Measurements from ENCODE around the gene MAT2A. TPM values are rescaled to one million over a fixed set of nuclear protein-coding genes. Genes with fewer than 3 reads are reported as not detected.

MAT2A gene
- total and polyA plus RNA-seq, 9 of the 15 experiments (the other 6 are each of a cell fraction or from before 2014, with no cell fraction given), result 130 to 1,027 (median 240) TPM

GRCh38 chr2:85584857-85585780, 46.2 kb downstream of the MAT2A start:
- Histone ChIP-seq H3K27ac (ENCODE audit: extremely low read depth, low read depth, low read length) (peak overlapping the region; percentile 81), H3K9me1 (ENCODE audit: control insufficient read depth, insufficient read depth, low read length) (peaks cover 11% of the 10 kb centered on the region), H3K9me3 (replicated peaks; ENCODE audit: control insufficient read depth, insufficient read depth, low read depth, low read length) (no peaks in the 10 kb centered on the region), H3K36me3 (ENCODE audit: control insufficient read depth, insufficient read depth, low read length) (peaks cover 40% of the 10 kb centered on the region; the same call in 2 of the 3 replicates), H4K20me1 (replicated peaks; ENCODE audit: control insufficient read depth, insufficient read depth, low read length) (no peaks in the 10 kb centered on the region), H3K79me2 (ENCODE audit: control insufficient read depth, insufficient read depth, low read length) (peaks cover 3% of the 10 kb centered on the region; the same call in 2 of the 3 replicates), H2AFZ (ENCODE audit: low read depth, low read length) (no peak overlapping the region), H3K4me2 (ENCODE audit: insufficient read depth, low read length) (peak overlapping the region; percentile 58), H3K9ac (ENCODE audit: insufficient read depth in 1 of 2, low read depth in 2 of 2, low read length in 2 of 2) (peak overlapping the region; percentile 56 to 74; a peak in 3 of 4 replicates), H3K27me3 (ENCODE audit: control insufficient read depth in 2 of 2, insufficient read depth in 2 of 2, low read length in 2 of 2) (no peaks in the 10 kb centered on the region), H3K4me1 (replicated peaks in 1 of 2; ENCODE audit: control insufficient read depth in 2 of 2, insufficient read depth in 2 of 2, low read length in 2 of 2) (peaks cover 36 to 45% of the 10 kb centered on the region in 2 experiments), H3K4me3 (no peak overlapping the region)
- CTCF ChIA-PET (ENCODE audit: low intra/inter-chr PET ratio), result no interaction called here
- FAIRE-seq, result peak; percentile 97
- 34% methylated on average over 9 of the region's 9 CpGs for WGBS (ENCODE audit: insufficient coverage, low coverage, missing lambda C conversion rate)
- BruUV-seq (replicated peaks), result no TSS peak
- peak; percentile 57 to 75 (median 68) for DNase-seq (ENCODE audit: extremely low read depth in 1 of 4, low spot score in 3 of 4)
- POLR2A ChIA-PET, result interaction anchor here (0.6 to 2.3 kb wide), 6 partner anchors 10 to 39 kb away, joined by 3 to 6 read pairs (median 4); partner anchors contain the start of gene RNF181
- intact Hi-C loops (cut with micrococcal nuclease) (no loop called here), in situ Hi-C loops (cut with MboI) (no loop called here)
- peak; percentile 72 for ATAC-seq
- TF ChIP-seq KDM4B (IDR thresholded peaks at IDR 0.05; ENCODE audit: borderline replicate concordance in 2 of 2, low read depth in 1 of 2) (no peak), CBFA2T2 (conservative IDR thresholded peaks at IDR 0.05) (peak; percentile 76), ZNF277 (CRISPR knock-in tag; IDR thresholded peaks at IDR 0.05; ENCODE audit: borderline replicate concordance) (no peak), LCOR (CRISPR knock-in tag; IDR thresholded peaks at IDR 0.05) (0 out of 2 replicates have a peak, but pooled peaks have one; percentile 19), DPF2 (IDR thresholded peaks at IDR 0.05) (peak; percentile 94), NCOR1 (IDR thresholded peaks at IDR 0.05) (peak; percentile 74), EHMT2 (IDR thresholded peaks at IDR 0.05) (no peak; the same call in 1 of the 2 replicates), ZBTB49 (CRISPR knock-in tag; IDR thresholded peaks at IDR 0.05; ENCODE audit: borderline replicate concordance) (no peak), ZNF124 (CRISPR knock-in tag; IDR thresholded peaks at IDR 0.05) (no peak), ZNF282 (CRISPR knock-in tag; IDR thresholded peaks at IDR 0.05) (no peak), ARNT (IDR thresholded peaks at IDR 0.05) (peak in 1 of 2 experiments; percentile 21; a peak in 2 of 4 replicates), SRSF3 (IDR thresholded peaks at IDR 0.05; ENCODE audit: insufficient read depth, low read length) (no peak), KLF16 (IDR thresholded peaks at IDR 0.05) (no peak; the same call in 1 of the 2 replicates), FOS (IDR thresholded peaks at IDR 0.05; ENCODE audit: extremely low read depth, insufficient read length) (peak; percentile 39), ZNF696 (CRISPR knock-in tag; conservative IDR thresholded peaks at IDR 0.05) (no peak), SOX6 (IDR thresholded peaks at IDR 0.05) (peak; percentile 68), ZC3H11A (IDR thresholded peaks at IDR 0.05; ENCODE audit: low read depth, low read length) (no peak), ZNF175 (CRISPR knock-in tag; IDR thresholded peaks at IDR 0.05; ENCODE audit: low read depth) (peak; percentile 88), SMAD1 (IDR thresholded peaks at IDR 0.05; ENCODE audit: low read depth, low read length, partially characterized antibody) (no peak)

All from K562 (cell line).